Endodermal cell (in vitro differentiated cells): ENCODE measurements around the gene HIP1R. TPM values are rescaled to one million over a fixed set of nuclear protein-coding genes. Genes with fewer than 3 reads are reported as not detected.

Experiments
- DNase-seq: peaks from one replicate; pipeline ENCODE4 v3.0.0-alpha.2; 2017
- H3K27ac ChIP-seq: 2 replicates; pipeline ENCODE4 v1.5.1; 2013; ENCODE audit warnings: mild to moderate bottlenecking, low read depth, low read length, moderate library complexity
- H3K27me3 ChIP-seq: 2 replicates; pipeline ENCODE4 v1.6.1; 2013; ENCODE audit warnings: mild to moderate bottlenecking, low read length, moderate library complexity; ENCODE audit not compliant: insufficient read depth, control insufficient read depth, poor library complexity, severe bottlenecking
- H3K36me3 ChIP-seq: 2 replicates; pipeline ENCODE4 v1.7.0; 2013; ENCODE audit warnings: mild to moderate bottlenecking, low read length, moderate library complexity; ENCODE audit not compliant: control insufficient read depth, insufficient read depth
- H3K4me1 ChIP-seq: one replicate; pipeline ENCODE4 v1.7.0; 2013; ENCODE audit warnings: low read length; ENCODE audit not compliant: control insufficient read depth, insufficient read depth
- H3K4me3 ChIP-seq: 2 replicates; pipeline ENCODE4 v1.5.1; 2013; ENCODE audit warnings: mild to moderate bottlenecking, low read length, moderate library complexity
- H3K9ac ChIP-seq: 2 replicates; pipeline ENCODE4 v1.6.1; 2013; ENCODE audit warnings: mild to moderate bottlenecking, low read length, moderate library complexity; ENCODE audit not compliant: poor library complexity, severe bottlenecking; ENCODE audit errors: extremely low read depth
- H3K9me3 ChIP-seq: 2 replicates; pipeline ENCODE4 v1.6.1; 2013; ENCODE audit warnings: mild to moderate bottlenecking, low read length, moderate library complexity; ENCODE audit not compliant: control insufficient read depth
- H3K27ac Mint-ChIP-seq: 2 replicates; pipeline ENCODE4 v1.8.0; 2020; ENCODE audit warnings: mixed read lengths
- H3K27me3 Mint-ChIP-seq: 2 replicates; pipeline ENCODE4 v1.8.0; 2021; ENCODE audit warnings: mild to moderate bottlenecking, mixed read lengths; ENCODE audit not compliant: insufficient read depth
- H3K36me3 Mint-ChIP-seq: 2 replicates; pipeline ENCODE4 v1.8.0; 2020; ENCODE audit warnings: low read depth, mixed read lengths
- H3K4me1 Mint-ChIP-seq: 2 replicates; pipeline ENCODE4 v1.8.0; 2020; ENCODE audit warnings: mixed read lengths
- H3K4me3 Mint-ChIP-seq: 2 replicates; pipeline ENCODE4 v1.8.0; 2020; ENCODE audit warnings: mild to moderate bottlenecking, moderate library complexity, mixed read lengths
- H3K9me3 Mint-ChIP-seq: 2 replicates; pipeline ENCODE4 v1.8.0; 2020; ENCODE audit warnings: mild to moderate bottlenecking, mixed read lengths
- WGBS, 2 experiments: methylation state at CpG; one replicate each; pipeline versions ENCODE4 v1.1.5 to v1.1.7; 2013; ENCODE audit warnings: missing lambda C conversion rate in 2 of 2, mixed read lengths in 1 of 2; ENCODE audit not compliant: insufficient coverage in 1 of 2, insufficient read length in 1 of 2; 5-methylcytosine and 5-hydroxymethylcytosine counted together
- total RNA-seq, 2 donors: library from RNA; stranded (reverse); fragmentation: NEBNext Ultra II Directional in 1 of 2; extraction: Animal tissue kit (Norgen Biotek cat#: 25700) in 1 of 2; gene quantifications; 2 replicates in 1 of 2; 3 replicates in 1 of 2; pipeline ENCODE4 v1.2.1, GENCODE V29; 2021
- TF ChIP-seq, protein P1 (sequence below): fragments of 200-600 bp; sonication (generic); conservative IDR thresholded peaks from 2 replicates; pipeline ENCODE4 v1.5.0; 2021; ENCODE audit warnings: antibody characterized with exemption, mild to moderate bottlenecking

Gene HIP1R
- total RNA-seq, 2 donors from 2014 or later, result 24.5 to 24.9 TPM

- TF ChIP-seq, protein P1, sequence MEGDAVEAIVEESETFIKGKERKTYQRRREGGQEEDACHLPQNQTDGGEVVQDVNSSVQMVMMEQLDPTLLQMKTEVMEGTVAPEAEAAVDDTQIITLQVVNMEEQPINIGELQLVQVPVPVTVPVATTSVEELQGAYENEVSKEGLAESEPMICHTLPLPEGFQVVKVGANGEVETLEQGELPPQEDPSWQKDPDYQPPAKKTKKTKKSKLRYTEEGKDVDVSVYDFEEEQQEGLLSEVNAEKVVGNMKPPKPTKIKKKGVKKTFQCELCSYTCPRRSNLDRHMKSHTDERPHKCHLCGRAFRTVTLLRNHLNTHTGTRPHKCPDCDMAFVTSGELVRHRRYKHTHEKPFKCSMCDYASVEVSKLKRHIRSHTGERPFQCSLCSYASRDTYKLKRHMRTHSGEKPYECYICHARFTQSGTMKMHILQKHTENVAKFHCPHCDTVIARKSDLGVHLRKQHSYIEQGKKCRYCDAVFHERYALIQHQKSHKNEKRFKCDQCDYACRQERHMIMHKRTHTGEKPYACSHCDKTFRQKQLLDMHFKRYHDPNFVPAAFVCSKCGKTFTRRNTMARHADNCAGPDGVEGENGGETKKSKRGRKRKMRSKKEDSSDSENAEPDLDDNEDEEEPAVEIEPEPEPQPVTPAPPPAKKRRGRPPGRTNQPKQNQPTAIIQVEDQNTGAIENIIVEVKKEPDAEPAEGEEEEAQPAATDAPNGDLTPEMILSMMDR, result no peak
- Mint-ChIP-seq H3K27me3 (peaks cover 17% of the 10 kb centered on the region), H3K27ac (no peak overlapping the region), H3K9me3 (no peaks in the 10 kb centered on the region), H3K4me3 (no peak overlapping the region), H3K4me1 (peaks cover 5% of the 10 kb centered on the region), H3K36me3 (no peaks in the 10 kb centered on the region)
- WGBS, 2 experiments, result 58 to 77% methylated on average over 3 to 5 of the region's 5 CpGs
- H3K9me3 ChIP-seq, result no peaks in the 10 kb centered on the region
- no peaks in the 10 kb centered on the region for H3K36me3 ChIP-seq
- no peaks in the 10 kb centered on the region for H3K4me1 ChIP-seq
- no peak overlapping the region for H3K4me3 ChIP-seq
- H3K27me3 ChIP-seq, result no peaks in the 10 kb centered on the region
- DNase-seq, result no peak
- no peak overlapping the region for H3K9ac ChIP-seq
- no peak overlapping the region for H3K27ac ChIP-seq
Measured at GRCh38 chr12:122827258-122827657, 8.0 kb upstream of the HIP1R start.

GRCh38 chr12:122830517-122831214, 4.6 kb upstream of the HIP1R start:
- Mint-ChIP-seq H3K4me3 (no peak overlapping the region), H3K9me3 (no peaks in the 10 kb centered on the region), H3K4me1 (peaks cover 8% of the 10 kb centered on the region), H3K36me3 (no peaks in the 10 kb centered on the region), H3K27ac (no peak overlapping the region), H3K27me3 (peaks cover 29% of the 10 kb centered on the region)
- no peak overlapping the region for H3K27ac ChIP-seq
- no peaks in the 10 kb centered on the region for H3K4me1 ChIP-seq
- H3K9me3 ChIP-seq, result no peaks in the 10 kb centered on the region
- no peaks in the 10 kb centered on the region for H3K36me3 ChIP-seq
- H3K27me3 ChIP-seq, result no peaks in the 10 kb centered on the region
- H3K9ac ChIP-seq, result no peak overlapping the region
- TF ChIP-seq, protein P1, result no peak
- no peak for DNase-seq
- 78 to 85% methylated on average over 6 to 7 of the region's 7 CpGs for WGBS, 2 experiments
- no peak overlapping the region for H3K4me3 ChIP-seq

DNA sequence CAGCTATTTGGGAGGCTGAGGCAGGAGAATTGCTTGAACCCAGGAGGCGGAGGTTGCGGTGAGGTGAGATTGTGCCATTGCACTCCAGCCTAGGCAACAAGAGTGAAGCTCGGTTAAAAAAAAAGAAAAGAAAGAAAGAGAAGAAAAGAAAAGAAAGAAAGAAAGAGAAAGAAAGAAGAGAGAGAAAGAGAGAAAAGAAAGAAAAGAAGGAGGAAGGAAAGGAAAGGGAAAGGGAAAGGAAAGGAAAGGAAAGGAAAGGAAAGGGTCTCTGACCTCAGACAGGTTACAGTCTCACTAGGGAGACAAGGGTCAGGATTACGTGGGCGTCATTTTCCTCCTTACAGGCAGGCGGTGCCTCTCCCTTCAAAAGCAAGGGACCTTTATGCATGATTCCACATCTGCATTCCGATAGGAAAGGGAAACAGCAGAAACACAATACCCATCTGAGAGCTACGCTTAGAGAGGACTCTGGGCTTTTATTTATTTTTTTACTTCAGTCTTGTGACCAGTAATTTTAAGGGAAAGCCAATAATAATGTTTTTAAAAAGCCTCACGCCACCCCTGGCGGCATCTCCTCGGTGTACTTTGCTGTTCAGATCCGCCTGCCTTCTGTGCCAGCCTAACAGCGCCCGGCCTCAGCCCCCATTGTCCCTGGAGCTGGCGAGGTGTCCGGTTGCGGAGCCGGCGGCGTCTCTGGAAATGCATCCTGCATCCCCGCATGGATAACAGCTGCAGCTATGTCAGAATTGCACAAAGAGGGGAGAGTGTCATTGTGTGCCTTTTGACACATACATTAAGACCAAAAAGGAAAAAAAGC, 945 bp upstream of the HIP1R start:
- Histone ChIP-seq H3K4me1 (peaks cover 3% of the 10 kb centered on the region), H3K4me3 (peak overlapping the region; percentile 78), H3K27me3 (peaks cover 16% of the 10 kb centered on the region), H3K9me3 (no peaks in the 10 kb centered on the region), H3K36me3 (no peaks in the 10 kb centered on the region), H3K27ac (peak overlapping the region; percentile 85), H3K9ac (peak overlapping the region; percentile 13)
- Mint-ChIP-seq H3K4me3 (peak overlapping the region; percentile 67), H3K36me3 (no peaks in the 10 kb centered on the region), H3K27ac (peak overlapping the region; percentile 67), H3K27me3 (peaks cover 49% of the 10 kb centered on the region), H3K4me1 (peaks cover 22% of the 10 kb centered on the region), H3K9me3 (no peaks in the 10 kb centered on the region)
- TF ChIP-seq, protein P1, result peak; percentile 54
- WGBS, 2 experiments, result 16 to 19% methylated on average over 13 to 21 of the region's 21 CpGs
- peak; percentile 92 for DNase-seq
